OCI-LY3 (cell line): ENCODE results near the gene SNX27.

Source experiments
- H2AFZ ChIP-seq: fragments of 200-600, 300-600 bp; shearing (Covaris generic); 2 replicates; pipeline ENCODE4 v1.6.0; 2014; ENCODE audit warnings: antibody characterized with exemption, low read depth, low read length
- H3K27ac ChIP-seq: fragments of 200-600, 300-600 bp; sonication (generic); 2 replicates; pipeline ENCODE4 v1.5.1; 2014; ENCODE audit warnings: mild to moderate bottlenecking, low read length, moderate library complexity, mixed read lengths
- H3K27me3 ChIP-seq: fragments of 200-600, 300-600 bp; sonication (generic); 2 replicates; pipeline ENCODE4 v1.6.1; 2014; ENCODE audit warnings: low read depth, low read length, mixed read lengths
- H3K36me3 ChIP-seq: fragments of 200-600, 300-600 bp; sonication (generic); replicated peaks from 2 replicates; pipeline ENCODE3; 2014; ENCODE audit warnings: low read depth, low read length, mixed read lengths
- H3K4me1 ChIP-seq: fragments of 300-600, 200-600 bp; sonication (generic); 2 replicates; pipeline ENCODE4 v1.6.1; 2014; ENCODE audit warnings: low read length, mixed read lengths
- H3K4me2 ChIP-seq: fragments of 200-600, 300-600 bp; sonication (generic); 2 replicates; pipeline ENCODE4 v1.6.1; 2014; ENCODE audit warnings: low read length, mixed read lengths
- H3K4me3 ChIP-seq: fragments of 300-600, 200-600 bp; sonication (generic); 2 replicates; pipeline ENCODE4 v1.5.1; 2014; ENCODE audit warnings: antibody characterized with exemption, mild to moderate bottlenecking, low read length, moderate library complexity
- H3K79me2 ChIP-seq: fragments of 300-600, 200-600 bp; shearing (Covaris generic); 2 replicates; pipeline ENCODE4 v1.6.1; 2014; ENCODE audit warnings: mild to moderate bottlenecking, low read length, mixed read lengths
- H3K9ac ChIP-seq: fragments of 300-600, 200-600 bp; shearing (Covaris generic); 2 replicates; pipeline ENCODE4 v1.6.0; 2014; ENCODE audit warnings: mild to moderate bottlenecking, low read length, moderate library complexity
- H3K9me3 ChIP-seq: fragments of 200-600, 300-600 bp; shearing (Covaris generic); 2 replicates; pipeline ENCODE4 v1.6.1; 2014; ENCODE audit warnings: low read length, mixed read lengths; ENCODE audit not compliant: insufficient read depth
- H4K20me1 ChIP-seq: fragments of 200-600, 300-600 bp; sonication (generic); 2 replicates; pipeline ENCODE4 v1.6.1; 2016; ENCODE audit warnings: low read length, mixed read lengths; ENCODE audit not compliant: insufficient read depth
- EZH2phosphoT487 ChIP-seq: fragments of 200-600 bp; shearing (Covaris generic); IDR thresholded peaks from 2 replicates; pipeline ENCODE4 v1.6.1; 2018; ENCODE audit warnings: antibody characterized with exemption, mixed run types, low read depth
- TF ChIP-seq, protein P1 (sequence below): fragments of 200-600, 300-600 bp; sonication (generic); IDR thresholded peaks from 2 replicates; pipeline ENCODE4 v1.5.1; 2014; ENCODE audit warnings: antibody characterized with exemption, low read length, low read depth

SNX27 gene

DNA sequence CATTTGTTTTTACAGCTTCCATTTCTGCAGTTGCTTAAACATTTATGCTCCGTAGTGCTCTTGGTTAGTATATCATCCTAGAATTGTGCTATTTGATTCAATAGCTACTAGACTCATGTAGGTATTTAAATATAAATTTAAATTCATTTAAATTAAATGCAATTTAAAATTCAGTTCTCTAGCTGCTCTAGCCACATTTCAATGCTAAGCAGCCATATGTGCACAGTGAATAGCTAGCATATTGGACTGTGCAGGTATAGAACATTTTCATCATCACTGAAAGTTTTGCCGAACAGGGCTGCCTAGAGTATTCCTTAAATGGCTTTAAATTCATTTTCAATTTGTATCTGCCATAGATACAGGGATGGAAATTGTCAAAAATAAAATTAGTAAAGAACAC, 72.3 kb downstream of the SNX27 start:
- no peaks in the 10 kb centered on the region for H3K9me3 ChIP-seq
- peaks cover 3% of the 10 kb centered on the region for H3K36me3 ChIP-seq

DNA sequence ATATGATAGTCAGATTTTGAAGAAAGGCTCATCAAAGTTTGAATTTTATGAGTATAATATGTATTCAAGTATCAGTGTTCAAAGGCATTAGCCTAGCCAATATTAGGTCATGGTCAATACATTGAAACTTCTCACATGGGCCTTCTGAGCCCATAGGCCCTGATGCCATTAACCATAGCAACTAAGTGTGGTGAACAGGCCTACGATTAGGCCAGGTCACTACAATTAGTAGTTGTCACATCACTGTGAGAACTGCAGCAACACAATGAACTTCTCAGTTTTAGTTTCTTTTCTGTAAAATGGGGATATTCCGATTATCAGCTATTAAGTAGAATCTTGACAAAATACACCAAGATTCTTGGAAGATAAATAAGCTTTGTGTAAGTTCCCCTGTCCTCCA, 74.7 kb downstream of the SNX27 start:
- no peak for TF ChIP-seq EZH2phosphoT487
- Histone ChIP-seq H3K4me1 (peaks cover 7% of the 10 kb centered on the region), H3K4me2 (no peak overlapping the region), H3K27me3 (no peaks in the 10 kb centered on the region), H3K9ac (no peak overlapping the region), H3K79me2 (no peaks in the 10 kb centered on the region), H3K27ac (no peak overlapping the region), H4K20me1 (no peaks in the 10 kb centered on the region), H2AFZ (no peak overlapping the region), H3K9me3 (no peaks in the 10 kb centered on the region), H3K4me3 (no peak overlapping the region), H3K36me3 (peaks cover 3% of the 10 kb centered on the region)

More for the DNA sequence above, 72.3 kb downstream of the SNX27 start:
- H3K4me1 ChIP-seq: peaks cover 23% of the 10 kb centered on the region
- no peak overlapping the region for H3K4me3 ChIP-seq
- H4K20me1 ChIP-seq: no peaks in the 10 kb centered on the region
- H3K27ac ChIP-seq: no peak overlapping the region
- H3K79me2 ChIP-seq: no peaks in the 10 kb centered on the region
- TF ChIP-seq, protein P1, sequence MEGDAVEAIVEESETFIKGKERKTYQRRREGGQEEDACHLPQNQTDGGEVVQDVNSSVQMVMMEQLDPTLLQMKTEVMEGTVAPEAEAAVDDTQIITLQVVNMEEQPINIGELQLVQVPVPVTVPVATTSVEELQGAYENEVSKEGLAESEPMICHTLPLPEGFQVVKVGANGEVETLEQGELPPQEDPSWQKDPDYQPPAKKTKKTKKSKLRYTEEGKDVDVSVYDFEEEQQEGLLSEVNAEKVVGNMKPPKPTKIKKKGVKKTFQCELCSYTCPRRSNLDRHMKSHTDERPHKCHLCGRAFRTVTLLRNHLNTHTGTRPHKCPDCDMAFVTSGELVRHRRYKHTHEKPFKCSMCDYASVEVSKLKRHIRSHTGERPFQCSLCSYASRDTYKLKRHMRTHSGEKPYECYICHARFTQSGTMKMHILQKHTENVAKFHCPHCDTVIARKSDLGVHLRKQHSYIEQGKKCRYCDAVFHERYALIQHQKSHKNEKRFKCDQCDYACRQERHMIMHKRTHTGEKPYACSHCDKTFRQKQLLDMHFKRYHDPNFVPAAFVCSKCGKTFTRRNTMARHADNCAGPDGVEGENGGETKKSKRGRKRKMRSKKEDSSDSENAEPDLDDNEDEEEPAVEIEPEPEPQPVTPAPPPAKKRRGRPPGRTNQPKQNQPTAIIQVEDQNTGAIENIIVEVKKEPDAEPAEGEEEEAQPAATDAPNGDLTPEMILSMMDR: no peak
- no peak for TF ChIP-seq EZH2phosphoT487
- H3K4me2 ChIP-seq: no peak overlapping the region
- no peak overlapping the region for H3K9ac ChIP-seq
- H2AFZ ChIP-seq: no peak overlapping the region
- H3K27me3 ChIP-seq: no peaks in the 10 kb centered on the region

DNA sequence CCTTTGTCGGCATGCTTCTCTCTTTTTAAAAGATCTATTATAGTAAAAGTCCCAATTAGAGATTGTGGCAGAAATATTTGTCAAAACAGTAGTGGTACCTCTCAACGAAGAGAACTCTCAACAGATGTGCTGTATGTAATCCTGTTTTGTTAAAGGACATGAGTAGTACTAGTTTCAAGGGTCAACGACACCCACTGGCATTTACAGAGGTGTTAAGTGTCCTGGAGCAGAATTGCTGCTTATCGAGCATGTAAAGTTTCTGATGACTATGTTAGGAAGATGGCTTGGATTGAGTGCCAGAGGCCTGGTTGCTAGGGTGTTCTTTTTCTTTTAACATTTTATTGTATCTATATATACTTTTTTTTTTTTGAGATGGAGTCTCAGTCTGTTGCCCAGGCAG, 77.6 kb downstream of the SNX27 start:
- TF ChIP-seq, protein P1: no peak
- TF ChIP-seq EZH2phosphoT487: no peak
- Histone ChIP-seq H3K4me1 (no peaks in the 10 kb centered on the region), H3K4me2 (no peak overlapping the region), H4K20me1 (no peaks in the 10 kb centered on the region), H2AFZ (no peak overlapping the region), H3K9me3 (no peaks in the 10 kb centered on the region), H3K79me2 (no peaks in the 10 kb centered on the region), H3K9ac (no peak overlapping the region), H3K27ac (no peak overlapping the region), H3K27me3 (no peaks in the 10 kb centered on the region), H3K4me3 (no peak overlapping the region), H3K36me3 (peaks cover 8% of the 10 kb centered on the region)

DNA sequence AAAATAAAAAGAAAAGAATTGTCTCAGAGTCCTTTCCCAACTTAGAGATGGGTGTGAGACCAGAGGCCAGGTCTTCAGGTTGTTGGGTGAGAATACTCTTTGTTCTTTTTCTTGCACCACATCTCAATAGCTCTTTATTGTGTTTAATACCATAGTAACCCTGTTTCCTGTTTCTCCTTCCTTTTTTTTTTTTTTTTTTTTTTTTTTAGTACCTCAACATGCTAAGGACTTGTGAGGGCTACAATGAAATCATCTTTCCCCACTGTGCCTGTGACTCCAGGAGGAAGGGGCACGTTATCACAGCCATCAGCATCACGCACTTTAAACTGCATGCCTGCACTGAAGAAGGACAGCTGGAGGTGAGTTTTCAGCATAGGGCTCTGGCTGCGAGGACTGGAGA, 80.4 kb downstream of the SNX27 start:
- Histone ChIP-seq H3K4me3 (no peak overlapping the region), H3K9me3 (no peaks in the 10 kb centered on the region), H4K20me1 (no peaks in the 10 kb centered on the region), H3K27ac (no peak overlapping the region), H2AFZ (no peak overlapping the region), H3K4me2 (no peak overlapping the region), H3K4me1 (no peaks in the 10 kb centered on the region), H3K79me2 (no peaks in the 10 kb centered on the region), H3K27me3 (no peaks in the 10 kb centered on the region), H3K36me3 (peaks cover 10% of the 10 kb centered on the region), H3K9ac (no peak overlapping the region)
- no peak for TF ChIP-seq EZH2phosphoT487
- TF ChIP-seq, protein P1: no peak
